IPS DF 19.7 (cell line): ENCODE results near the gene GSTCD.
"Not testable (repeated sequence)": the region's sequence is repeated elsewhere in the genome, so short reads cannot be mapped to it uniquely, and the experiment has no call there.

ENCODE experiments used
- DNase-seq: peaks from one replicate; pipeline ENCODE4 v3.0.0-alpha.2; 2013; ENCODE audit warnings: low read depth, low spot score

GSTCD gene

GRCh38 chr4:105805501-105806120 lies 97.0 kb downstream of the GSTCD start:
- no peak for DNase-seq

- no peak for DNase-seq
Observed at GRCh38 chr4:105807496-105807895, 98.9 kb downstream of the GSTCD start.

GRCh38 chr4:105808030-105808749 lies 99.6 kb downstream of the GSTCD start:
- DNase-seq: no peak

- no peak for DNase-seq
Observed at GRCh38 chr4:105808750-105809041, 100.1 kb downstream of the GSTCD start.

GRCh38 chr4:105815701-105816100 lies 107.1 kb downstream of the GSTCD start:
- no peak for DNase-seq

- DNase-seq: no peak
Observed at GRCh38 chr4:105822061-105822460, 113.5 kb downstream of the GSTCD start.

GRCh38 chr4:105828074-105828473 lies 119.5 kb downstream of the GSTCD start:
- no peak for DNase-seq

- DNase-seq: no peak
Observed at GRCh38 chr4:105831189-105831588, 122.6 kb downstream of the GSTCD start.

- DNase-seq: no peak
Observed at GRCh38 chr4:105835177-105835576, 126.6 kb downstream of the GSTCD start.

GRCh38 chr4:105836537-105836936 lies 128.0 kb downstream of the GSTCD start:
- no peak for DNase-seq

DNA sequence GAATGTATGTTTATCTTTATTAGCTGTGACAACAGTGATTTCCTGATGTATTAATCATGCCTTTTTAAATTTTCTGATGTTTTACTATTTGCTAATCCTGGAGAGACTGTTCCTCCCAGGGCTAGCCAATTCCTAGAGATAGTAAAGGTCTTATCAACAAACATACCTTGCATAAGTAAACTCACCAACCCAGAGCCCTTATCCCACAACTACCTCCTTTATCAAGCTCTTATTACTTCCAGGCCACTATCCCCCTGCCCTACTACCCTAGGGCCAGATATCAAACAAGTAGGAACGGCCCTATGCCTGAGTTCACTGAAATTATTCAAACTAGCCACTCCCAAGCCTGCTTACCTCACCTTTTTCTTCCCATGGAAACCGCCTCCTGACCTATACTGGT lies 128.5 kb downstream of the GSTCD start:
- DNase-seq: no peak

GRCh38 chr4:105838082-105838481 lies 129.5 kb downstream of the GSTCD start:
- DNase-seq: no peak

DNA sequence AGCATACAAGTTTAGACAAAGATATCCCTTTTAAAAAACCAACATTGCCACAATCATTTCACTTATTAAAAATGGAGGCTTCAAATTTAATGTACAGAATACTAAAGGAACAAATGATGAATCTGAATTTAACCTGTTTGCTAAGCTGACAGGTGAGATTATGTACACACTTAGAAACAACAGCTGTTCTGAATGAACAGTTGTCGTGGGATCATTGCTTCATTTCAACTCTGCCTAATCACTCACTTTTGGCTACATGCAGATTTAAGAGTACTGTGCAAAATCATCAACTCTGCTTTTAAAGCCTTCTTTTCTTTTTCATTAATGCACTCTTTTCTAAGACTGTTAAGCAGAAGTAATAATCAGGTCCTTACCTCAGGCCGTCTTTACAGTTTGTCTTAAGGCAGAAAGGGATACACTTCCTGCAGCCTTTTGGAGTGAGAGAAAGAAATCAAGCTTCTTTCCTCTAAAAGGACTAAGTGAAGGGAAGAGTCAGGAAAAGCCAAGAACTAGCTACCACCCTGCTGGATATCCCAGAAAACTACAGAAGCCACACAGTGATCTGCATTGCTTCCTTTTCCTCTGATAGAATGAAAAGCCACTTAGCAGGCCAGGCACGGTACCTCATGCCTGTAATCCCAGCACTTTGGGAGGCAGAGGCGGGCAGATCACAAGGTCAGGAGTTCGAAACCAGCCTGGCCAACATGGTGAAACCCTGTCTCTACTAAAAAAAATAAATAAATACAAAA lies 132.0 kb downstream of the GSTCD start:
- no peak for DNase-seq

GRCh38 chr4:105843941-105844340 lies 135.4 kb downstream of the GSTCD start:
- no peak for DNase-seq

GRCh38 chr4:105845559-105845958 lies 137.0 kb downstream of the GSTCD start:
- DNase-seq: no peak

DNA sequence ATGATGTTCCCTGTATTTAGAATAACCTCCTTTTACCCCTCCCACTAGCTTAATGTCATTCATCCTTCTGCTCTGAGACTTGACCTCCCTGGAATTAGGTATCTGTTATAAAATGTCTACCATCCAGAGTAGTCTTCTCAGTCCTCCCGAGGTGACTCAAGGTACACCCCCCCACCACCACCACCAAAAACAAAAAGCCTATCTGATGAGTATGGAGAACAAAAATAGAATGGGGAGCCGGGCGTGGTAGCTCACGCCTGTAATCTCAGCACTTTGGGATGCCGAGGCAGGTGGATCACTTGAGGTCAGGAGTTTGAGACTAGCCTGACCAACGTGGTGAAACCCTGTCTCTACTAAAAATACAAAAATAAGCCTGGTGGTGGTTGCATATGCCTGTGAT lies 139.8 kb downstream of the GSTCD start:
- DNase-seq: not testable (repeated sequence)

GRCh38 chr4:105851196-105851595 lies 142.6 kb downstream of the GSTCD start:
- no peak for DNase-seq

GRCh38 chr4:105852230-105852629 lies 143.6 kb downstream of the GSTCD start:
- DNase-seq: not testable (repeated sequence)

- DNase-seq: no peak
Observed at GRCh38 chr4:105858466-105859040, 150.0 kb downstream of the GSTCD start.

DNA sequence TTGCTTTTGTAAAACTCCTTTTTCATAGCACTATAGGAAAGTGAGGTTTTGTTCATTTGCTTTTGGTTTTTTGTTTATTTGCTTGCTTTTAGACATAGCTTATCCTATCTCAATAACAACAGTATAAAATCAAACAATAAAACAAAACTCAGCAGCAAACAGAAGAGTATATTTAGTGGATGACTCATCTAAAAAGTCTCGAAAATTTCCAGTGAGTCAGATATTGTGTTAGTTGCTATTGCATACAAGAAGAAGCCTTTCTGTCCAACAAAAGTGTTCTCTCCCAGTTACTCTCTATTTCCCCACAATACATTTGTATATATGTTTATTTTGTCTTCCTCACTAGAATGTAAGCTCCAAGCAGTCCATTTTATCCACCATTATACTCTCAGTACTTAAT lies 150.6 kb downstream of the GSTCD start:
- no peak for DNase-seq

- no peak for DNase-seq
Observed at GRCh38 chr4:105870963-105871362, 162.4 kb downstream of the GSTCD start.

DNA sequence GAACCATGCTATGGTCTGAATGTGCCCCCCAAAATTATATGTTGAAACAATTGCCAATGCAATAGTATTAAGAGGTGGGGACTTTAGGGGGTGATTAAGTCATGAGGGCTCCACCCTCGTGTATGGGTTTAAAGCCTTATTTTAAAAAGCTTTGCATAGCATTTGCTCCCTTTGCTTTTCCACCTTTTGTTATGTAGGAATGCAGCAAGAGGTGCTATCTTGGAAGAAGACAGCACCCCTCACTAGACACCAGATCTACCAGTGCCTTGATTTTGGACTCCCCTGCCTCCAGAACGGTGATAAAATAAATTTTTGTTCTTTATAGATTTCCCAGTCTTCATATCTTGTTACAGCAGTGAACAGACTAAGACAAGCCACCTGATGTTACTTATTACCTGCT lies 163.4 kb downstream of the GSTCD start:
- DNase-seq: no peak

- no peak for DNase-seq
Observed at GRCh38 chr4:105875233-105875632, 166.6 kb downstream of the GSTCD start.
